Transverse colon (tissue), 4 donors: Measurements from ENCODE around the gene PRKCE. TPM values are rescaled to one million over a fixed set of nuclear protein-coding genes. Genes with fewer than 3 reads are reported as not detected.

Experiments used
- DNase-seq: peaks from one replicate; pipeline ENCODE4 v3.0.0-alpha.2; 2019
- H3K27ac ChIP-seq, 4 donors: fragments of 200-600 bp; sonication (generic); 2 replicates each; pipeline ENCODE4 v1.5.1; 2016 to 2018; ENCODE audit warnings: inconsistent platforms in 4 of 4
- H3K27me3 ChIP-seq: fragments of 200-600 bp; sonication (generic); 2 replicates; pipeline ENCODE4 v1.5.1; 2017; ENCODE audit warnings: inconsistent platforms
- H3K36me3 ChIP-seq, 4 donors: fragments of 200-600 bp; sonication (generic); 2 replicates each; pipeline ENCODE4 v1.5.1; 2017 to 2019; ENCODE audit warnings: inconsistent platforms in 4 of 4
- H3K4me1 ChIP-seq, 4 donors: fragments of 200-600 bp; sonication (generic); 2 replicates each; pipeline ENCODE4 v1.5.1; 2017 to 2020; ENCODE audit warnings: inconsistent platforms in 4 of 4
- H3K4me3 ChIP-seq, 4 donors: fragments of 200-600 bp; sonication (generic); 1 replicate in 1 of 4; 2 replicates in 3 of 4; pipeline versions ENCODE4 v1.5.1 to v1.6.1; 2017 to 2019; ENCODE audit warnings: inconsistent platforms in 4 of 4
- H3K9me3 ChIP-seq, 2 donors: fragments of 200-600 bp; sonication (generic); 2 replicates each; pipeline ENCODE4 v1.5.1; 2017 to 2019; ENCODE audit warnings: inconsistent platforms in 2 of 2
- EP300 ChIP-seq: sonication (generic); formaldehyde crosslinking; IDR thresholded peaks from one replicate; pipeline ENCODE4 v1.6.1; 2017; ENCODE audit warnings: antibody characterized with exemption, low read depth
- POLR2A ChIP-seq: fragments of 450-650 bp; IDR thresholded peaks from one replicate; pipeline ENCODE4 v1.6.1; 2016; ENCODE audit warnings: antibody characterized with exemption, mild to moderate bottlenecking, moderate library complexity
- POLR2AphosphoS5 ChIP-seq, 3 donors: sonication (generic); formaldehyde crosslinking; IDR thresholded peaks; one replicate each; pipeline ENCODE4 v1.6.1; 2016; ENCODE audit warnings: antibody characterized with exemption in 3 of 3
- WGBS, 2 donors: methylation state at CpG; one replicate each; pipeline ENCODE4 v1.1.5; 2018; ENCODE audit warnings: low coverage in 1 of 2; 5-methylcytosine and 5-hydroxymethylcytosine counted together
- in situ Hi-C, 4 donors: fragments of 200-750 bp; cut with MboI; loops; one replicate each; pipeline versions ENCODE4 v1.15.0 to v1.15.1; 2017; ENCODE audit warnings: low sequenced_read_pairs in 3 of 4, low pct_ligation_motif_present in 1 of 4, low pct_unique_long_range_greater_than_20kb in 1 of 4
- intact Hi-C: fragments of 100-400 bp; cut with DNase I; formaldehyde crosslinking; loops from one replicate; pipeline ENCODE4 v1.15.1; 2023; ENCODE audit warnings: low total_unique reads
- total RNA-seq, 4 donors: library from RNA; depleted of rRNA; stranded (reverse); fragments of >200 nt; gene quantifications; one replicate each; pipeline ENCODE4 v1.1.0, GENCODE V29; 2016
- TF ChIP-seq, protein P1 (sequence below), 5 experiments: fragments of 200-600 bp in 3 of 5; fragments of 450-650 bp in 2 of 5; sonication (generic) in 3 of 5; IDR thresholded peaks; 1 replicate in 2 of 5; 2 replicates in 3 of 5; pipeline ENCODE4 v1.5.1; 2016 to 2017; ENCODE audit warnings: antibody characterized with exemption in 5 of 5, inconsistent platforms in 3 of 5, mild to moderate bottlenecking in 2 of 5, moderate library complexity in 1 of 5

The PRKCE gene
- total RNA-seq, 4 donors from 2014 or later = 8.6 to 20.6 (median 11.3) TPM

DNA sequence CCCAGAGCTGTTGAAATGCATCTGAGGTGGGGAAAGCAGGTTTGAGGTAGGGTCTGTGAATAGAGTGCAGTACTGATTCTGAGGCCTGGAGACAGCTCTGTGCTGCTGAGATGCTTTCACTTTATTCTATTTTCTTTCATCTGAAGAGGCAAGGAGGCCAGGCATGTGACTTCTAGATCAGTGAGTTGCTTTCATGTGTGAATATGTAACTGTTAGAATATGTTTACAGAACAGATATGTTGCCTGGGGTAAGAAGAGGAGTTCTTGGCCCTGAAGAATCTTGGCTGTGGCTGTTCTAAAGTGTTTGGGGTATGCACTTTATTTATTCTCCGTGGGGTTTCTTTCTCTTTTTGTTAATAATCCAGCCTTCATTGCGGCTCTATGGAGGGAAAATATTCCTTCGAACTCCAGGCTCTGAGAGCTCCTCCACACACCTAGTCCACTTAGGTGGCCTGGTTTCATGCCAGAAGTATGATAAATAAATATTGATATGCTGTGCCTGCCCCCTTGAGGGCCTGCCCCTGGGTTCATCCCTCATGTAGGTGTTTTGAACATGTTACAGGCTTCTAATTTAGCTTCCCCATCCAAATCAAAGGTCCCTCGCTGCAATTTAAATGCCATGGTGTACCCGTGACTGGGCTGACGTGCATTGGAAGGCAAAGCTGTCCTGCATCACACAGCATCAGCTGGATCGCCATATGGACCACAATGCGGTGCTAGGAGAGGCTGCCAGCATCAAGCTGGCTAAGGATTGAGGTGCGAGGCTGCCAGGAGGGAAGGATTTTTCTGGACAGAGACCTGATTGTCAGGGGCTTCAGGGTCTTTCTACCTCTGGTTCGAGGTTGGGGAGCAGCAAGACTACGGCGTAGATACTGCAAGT is 102.9 kb downstream of the PRKCE start:
- H3K9me3 ChIP-seq = no peaks in the 10 kb centered on the region
- H3K27ac ChIP-seq = no peak overlapping the region
- WGBS, 2 donors = 86 to 88% methylated on average over 3 to 12 of the region's 12 CpGs
- H3K4me1 ChIP-seq = peaks cover 0 to 12% (median 6%) of the 10 kb centered on the region in 4 donors
- no peaks in the 10 kb centered on the region for H3K36me3 ChIP-seq
- no peak for DNase-seq
- intact Hi-C loops (no loop called here), in situ Hi-C loops (no loop called here)
- H3K4me3 ChIP-seq = no peak overlapping the region
- no peaks in the 10 kb centered on the region for H3K27me3 ChIP-seq
- no peak for TF ChIP-seq POLR2AphosphoS5 (IDR thresholded peaks at IDR 0.05)
- TF ChIP-seq, protein P1, sequence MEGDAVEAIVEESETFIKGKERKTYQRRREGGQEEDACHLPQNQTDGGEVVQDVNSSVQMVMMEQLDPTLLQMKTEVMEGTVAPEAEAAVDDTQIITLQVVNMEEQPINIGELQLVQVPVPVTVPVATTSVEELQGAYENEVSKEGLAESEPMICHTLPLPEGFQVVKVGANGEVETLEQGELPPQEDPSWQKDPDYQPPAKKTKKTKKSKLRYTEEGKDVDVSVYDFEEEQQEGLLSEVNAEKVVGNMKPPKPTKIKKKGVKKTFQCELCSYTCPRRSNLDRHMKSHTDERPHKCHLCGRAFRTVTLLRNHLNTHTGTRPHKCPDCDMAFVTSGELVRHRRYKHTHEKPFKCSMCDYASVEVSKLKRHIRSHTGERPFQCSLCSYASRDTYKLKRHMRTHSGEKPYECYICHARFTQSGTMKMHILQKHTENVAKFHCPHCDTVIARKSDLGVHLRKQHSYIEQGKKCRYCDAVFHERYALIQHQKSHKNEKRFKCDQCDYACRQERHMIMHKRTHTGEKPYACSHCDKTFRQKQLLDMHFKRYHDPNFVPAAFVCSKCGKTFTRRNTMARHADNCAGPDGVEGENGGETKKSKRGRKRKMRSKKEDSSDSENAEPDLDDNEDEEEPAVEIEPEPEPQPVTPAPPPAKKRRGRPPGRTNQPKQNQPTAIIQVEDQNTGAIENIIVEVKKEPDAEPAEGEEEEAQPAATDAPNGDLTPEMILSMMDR (IDR thresholded peaks at IDR 0.05) = no peak
- no peak for TF ChIP-seq EP300
- TF ChIP-seq POLR2A = no peak

DNA sequence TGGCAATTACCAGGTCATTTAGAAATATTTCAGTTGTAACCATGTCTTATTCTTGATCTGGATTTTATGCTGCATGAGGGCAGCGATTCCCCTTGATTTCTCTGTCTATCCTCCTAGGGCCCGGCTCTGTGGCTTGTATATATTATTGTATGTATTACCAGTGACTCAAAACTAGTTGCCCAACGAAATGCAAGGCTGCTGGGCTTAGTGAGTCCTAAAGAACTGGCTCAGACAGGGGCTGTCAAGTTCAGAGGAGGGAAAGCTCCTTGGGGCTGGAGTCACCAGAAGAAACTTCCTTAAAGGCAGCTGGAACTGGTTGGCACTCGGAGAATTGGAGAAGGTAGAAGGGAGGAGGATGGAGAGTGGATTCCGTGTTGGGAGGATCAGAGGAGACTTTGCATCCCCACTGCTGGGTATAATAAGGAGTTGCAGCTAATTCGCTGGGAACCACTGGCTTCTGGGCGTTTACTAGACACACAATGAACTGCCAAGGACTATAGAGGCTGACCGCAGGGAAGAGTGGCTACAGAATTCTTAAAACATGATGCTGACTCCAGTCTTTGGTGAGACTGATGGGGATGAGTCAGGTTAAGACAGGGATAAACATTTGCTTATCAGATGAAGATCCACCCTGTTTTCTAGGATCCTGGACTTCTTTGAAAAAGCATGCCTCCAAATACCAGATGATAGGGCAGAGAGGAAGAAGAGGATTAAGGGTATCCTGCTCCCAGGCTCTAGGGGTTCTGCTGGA is 104.3 kb downstream of the PRKCE start:
- no peak for DNase-seq
- Histone ChIP-seq H3K36me3 (no peaks in the 10 kb centered on the region), H3K4me3 (no peak overlapping the region), H3K27me3 (no peaks in the 10 kb centered on the region), H3K9me3 (no peaks in the 10 kb centered on the region), H3K4me1 (peaks cover 0 to 12% (median 8%) of the 10 kb centered on the region in 4 donors), H3K27ac (no peak overlapping the region)
- TF ChIP-seq, protein P1 (IDR thresholded peaks at IDR 0.05) = no peak
- TF ChIP-seq POLR2AphosphoS5 (IDR thresholded peaks at IDR 0.05) (no peak), POLR2A (no peak), EP300 (no peak)
- WGBS, 2 donors = 60 to 89% methylated on average over 1 to 8 of the region's 8 CpGs
- intact Hi-C loops (no loop called here), in situ Hi-C loops (no loop called here)

DNA sequence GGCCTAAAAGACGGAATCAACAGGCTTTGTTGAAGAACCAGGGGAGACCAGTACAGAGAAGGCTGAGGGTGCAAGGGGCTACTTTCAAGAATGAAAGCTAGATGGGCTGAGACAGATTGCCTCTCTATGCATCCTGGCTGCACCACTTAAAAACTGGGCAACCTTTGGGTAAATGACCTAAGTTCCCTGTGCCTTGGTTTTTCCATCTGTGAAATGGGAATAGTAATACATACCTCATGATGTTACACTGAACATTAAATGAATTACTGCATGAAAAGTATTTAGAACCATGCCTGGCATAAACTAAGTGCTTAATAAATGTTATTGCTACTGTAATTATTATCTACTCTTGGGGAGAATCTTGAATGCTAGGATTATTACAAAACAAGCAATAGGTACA is 106.5 kb downstream of the PRKCE start:
- DNase-seq = no peak
- H3K27ac ChIP-seq = no peak overlapping the region
- H3K4me1 ChIP-seq = peaks cover 0 to 9% (median 7%) of the 10 kb centered on the region in 4 donors
- no peak overlapping the region for H3K4me3 ChIP-seq
- intact Hi-C loops (no loop called here), in situ Hi-C loops (no loop called here)
- no peaks in the 10 kb centered on the region for H3K9me3 ChIP-seq
- no peaks in the 10 kb centered on the region for H3K36me3 ChIP-seq
- WGBS, 2 donors = 96 to 100% methylated on average over 1 of the region's 1 CpG
- no peak for TF ChIP-seq POLR2A
- no peak for TF ChIP-seq EP300
- no peak for TF ChIP-seq POLR2AphosphoS5 (IDR thresholded peaks at IDR 0.05)
- TF ChIP-seq, protein P1 (IDR thresholded peaks at IDR 0.05) = no peak
- no peaks in the 10 kb centered on the region for H3K27me3 ChIP-seq

DNA sequence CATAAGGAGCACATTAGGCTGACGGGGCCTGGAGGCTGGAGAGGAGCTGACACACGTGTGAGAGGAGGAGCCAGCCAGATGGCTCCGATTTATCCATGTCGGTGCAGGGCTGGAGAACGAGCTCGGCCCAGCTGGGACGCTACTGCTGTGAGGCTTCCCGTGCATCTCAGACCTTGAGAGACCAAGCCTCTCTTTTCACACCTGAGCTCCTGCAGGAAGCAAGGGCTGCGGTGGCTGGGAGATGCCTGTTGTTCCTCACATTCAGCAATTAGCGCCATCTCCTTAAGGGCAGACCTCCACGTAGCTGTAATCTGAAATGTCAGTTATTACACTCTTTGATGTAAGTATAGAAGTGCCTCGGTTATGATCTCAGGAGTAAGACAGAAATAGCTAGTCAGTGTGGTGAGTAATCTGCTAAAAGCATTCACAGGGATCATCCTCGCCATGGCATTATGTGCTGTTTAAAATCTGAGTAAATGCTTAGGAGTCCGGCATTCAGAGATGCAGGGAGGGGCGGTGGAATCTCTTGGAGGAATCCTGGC is 107.9 kb downstream of the PRKCE start:
- H3K4me3 ChIP-seq = no peak overlapping the region
- no peaks in the 10 kb centered on the region for H3K27me3 ChIP-seq
- no peaks in the 10 kb centered on the region for H3K36me3 ChIP-seq
- no peaks in the 10 kb centered on the region for H3K9me3 ChIP-seq
- in situ Hi-C loops = no loop called here
- no peak for DNase-seq
- WGBS, 2 donors = 55 to 76% methylated on average over 8 to 15 of the region's 15 CpGs
- intact Hi-C loops = no loop called here
- H3K27ac ChIP-seq = peak overlapping the region in 2 of 4 donors; percentile 50
- peaks cover 0 to 16% (median 4%) of the 10 kb centered on the region in 4 donors for H3K4me1 ChIP-seq
- TF ChIP-seq EP300 = no peak
- no peak for TF ChIP-seq POLR2A
- TF ChIP-seq, protein P1 (IDR thresholded peaks at IDR 0.05) = no peak
- no peak for TF ChIP-seq POLR2AphosphoS5 (IDR thresholded peaks at IDR 0.05)
